Measurements from ENCODE around the gene CACNA1C. TPM values are rescaled to one million over a fixed set of nuclear protein-coding genes. Genes with fewer than 3 reads are reported as not detected.
A peak's percentile ranks its signal among the peaks of the same experiment; 100 is the strongest.

CACNA1C gene
- total RNA-seq, 1 donor from 2014 or later = 15.6 TPM

- Histone ChIP-seq H3K9me3 (no peaks in the 10 kb centered on the region), H3K4me3 (no peak overlapping the region)
- intact Hi-C loops (cut with DNase I) = no loop called here
Observed at GRCh38 chr12:2047752-2048151, 5.0 kb upstream of the CACNA1C start.

GRCh38 chr12:2049604-2050540 lies 2.9 kb upstream of the CACNA1C start:
- no peaks in the 10 kb centered on the region for H3K9me3 ChIP-seq
- H3K4me1 ChIP-seq = peaks cover 6% of the 10 kb centered on the region
- peaks cover 25% of the 10 kb centered on the region for H3K27me3 ChIP-seq
- no peaks in the 10 kb centered on the region for H3K36me3 ChIP-seq
- no peak for TF ChIP-seq CTCF (IDR thresholded peaks at IDR 0.05)
- H3K27ac ChIP-seq = no peak overlapping the region
- no peak for DNase-seq
- intact Hi-C loops (cut with DNase I) = loop anchor here (10.0 kb wide), 1 partner anchor 535 kb away; no protein-coding TSS in a partner anchor
- no peak for ATAC-seq
- no peak overlapping the region for H3K4me3 ChIP-seq

More at GRCh38 chr12:2047752-2048151, 5.0 kb upstream of the CACNA1C start:
- DNase-seq (no peak), ATAC-seq (no peak)
- no peaks in the 10 kb centered on the region for H3K4me1 ChIP-seq
- H3K27me3 ChIP-seq = peaks cover 9% of the 10 kb centered on the region
- no peak for TF ChIP-seq CTCF (IDR thresholded peaks at IDR 0.05)
- no peaks in the 10 kb centered on the region for H3K36me3 ChIP-seq
- no peak overlapping the region for H3K27ac ChIP-seq

- Histone ChIP-seq H3K4me1 (peaks cover 8% of the 10 kb centered on the region), H3K27me3 (peaks cover 37% of the 10 kb centered on the region), H3K36me3 (no peaks in the 10 kb centered on the region), H3K4me3 (peak overlapping the region; percentile 39), H3K27ac (no peak overlapping the region), H3K9me3 (no peaks in the 10 kb centered on the region)
- no peak for TF ChIP-seq CTCF (IDR thresholded peaks at IDR 0.05)
- no peak for DNase-seq
- ATAC-seq = no peak
- intact Hi-C loops (cut with DNase I) = loop anchor here (10.0 kb wide), 1 partner anchor 533 kb away; no protein-coding TSS in a partner anchor
Observed at GRCh38 chr12:2051700-2052621, 826 bp upstream of the CACNA1C start.

- Histone ChIP-seq H3K27me3 (peaks cover 43% of the 10 kb centered on the region), H3K4me1 (peaks cover 13% of the 10 kb centered on the region), H3K4me3 (peak overlapping the region; percentile 55), H3K36me3 (no peaks in the 10 kb centered on the region), H3K9me3 (no peaks in the 10 kb centered on the region), H3K27ac (peak overlapping the region; percentile 65)
- no peak for ATAC-seq
- DNase-seq = no peak
- intact Hi-C loops (cut with DNase I) = loop anchor here (10.0 kb wide), 1 partner anchor 531 kb away; no protein-coding TSS in a partner anchor
- no peak for TF ChIP-seq CTCF (IDR thresholded peaks at IDR 0.05)
Observed at GRCh38 chr12:2053691-2054090, 904 bp downstream of the CACNA1C start.

Data from upper lobe of right lung (tissue), 1 donor.